Stimulated activated CD8-positive, alpha-beta memory T cell treated with anti-CD3 and anti-CD28 coated beads, Interleukin-12 subunit alpha, Interleukin-12 subunit beta, amount 100 ng/mL, for 24 hours (primary cell): Measurements from ENCODE around the gene CLECL1.

ENCODE experiments used
- DNase-seq: peaks from one replicate; pipeline ENCODE4 v3.0.0-alpha.2; 2020; ENCODE audit errors: extremely low read depth

Gene CLECL1

DNA sequence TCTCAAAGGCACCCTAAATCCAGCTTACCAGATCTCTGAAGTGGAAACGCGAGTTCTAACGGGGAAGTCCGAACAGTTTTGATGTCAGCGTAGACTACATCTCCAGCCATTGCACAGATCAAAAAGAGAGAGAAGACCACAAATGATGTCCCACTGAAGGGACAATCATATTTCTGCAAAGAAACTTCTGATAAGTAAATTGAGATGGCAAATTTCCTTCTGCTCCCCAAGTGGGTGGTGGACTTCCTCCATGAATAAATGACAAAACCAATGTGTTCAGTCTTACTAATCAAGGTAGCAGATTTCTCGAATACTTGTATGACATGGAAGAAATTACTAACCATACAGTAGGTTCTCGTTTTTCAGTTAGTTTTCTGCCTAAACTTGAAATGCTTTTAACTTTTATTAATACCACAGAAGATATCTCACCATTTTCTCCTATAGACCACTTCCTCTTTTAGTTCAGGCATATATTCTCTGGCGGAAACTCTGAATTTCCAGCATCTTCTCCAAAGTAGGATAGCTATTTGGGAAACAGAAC is at the start of gene CLECL1:
Gene CLECL1, minus strand, starts transcription at position 177 of the 541 bp plus-strand sequence.
- DNase-seq, result no peak

- no peak for DNase-seq
Observed at GRCh38 chr12:9781360-9781759, 48.5 kb upstream of the CLECL1 start.

DNA sequence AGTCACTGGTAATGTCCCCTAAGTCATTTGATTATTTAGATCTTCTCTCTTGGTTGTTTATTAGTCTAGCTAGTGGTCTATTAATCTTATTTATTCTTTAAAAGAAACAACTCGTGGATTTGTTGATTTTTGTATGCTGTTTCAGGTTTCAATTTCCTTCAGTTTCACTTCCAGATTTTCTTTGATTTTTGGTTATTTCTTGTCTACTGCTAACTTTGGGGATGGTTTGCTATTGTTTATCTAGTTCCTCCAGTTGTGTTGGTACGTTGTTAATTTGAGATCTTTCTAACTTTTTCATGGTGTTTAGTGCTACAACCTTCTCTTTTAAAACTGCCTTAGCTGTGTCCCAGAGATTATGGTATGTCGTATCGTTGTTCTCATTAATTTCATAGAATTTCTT is 46.3 kb upstream of the CLECL1 start:
- DNase-seq, result no peak

- DNase-seq, result no peak
Observed at GRCh38 chr12:9776781-9777180, 43.9 kb upstream of the CLECL1 start.

- no peak for DNase-seq
Observed at GRCh38 chr12:9773216-9773877, 40.5 kb upstream of the CLECL1 start.

DNA sequence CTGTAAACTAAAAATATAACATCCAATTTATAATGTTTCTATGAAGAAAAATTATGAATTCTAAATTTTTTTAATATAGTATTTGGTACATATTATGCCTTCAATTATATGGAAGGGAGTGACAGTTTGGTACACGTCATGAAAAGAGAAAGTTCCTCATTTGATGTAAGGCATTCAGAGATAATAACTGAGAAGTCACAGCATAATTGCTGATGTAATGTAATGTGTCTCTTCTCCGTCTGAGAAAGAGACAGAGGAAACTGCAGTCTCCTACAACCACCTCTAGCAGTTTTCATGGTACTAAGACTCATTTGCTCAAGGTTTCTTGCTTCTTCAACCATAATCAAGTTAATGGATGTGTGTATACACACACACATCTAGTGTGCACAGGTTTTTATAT is 30.1 kb upstream of the CLECL1 start:
- DNase-seq, result no peak

GRCh38 chr12:9762369-9762768 is 29.5 kb upstream of the CLECL1 start:
- no peak for DNase-seq

- no peak for DNase-seq
Observed at GRCh38 chr12:9761419-9761781, 28.5 kb upstream of the CLECL1 start.

- DNase-seq, result peak; percentile 57
Observed at GRCh38 chr12:9760699-9761418, 28.0 kb upstream of the CLECL1 start, which contains the start of gene CD69. Gene CD69, minus strand, starts transcription at chr12:9760901. Its CDS starts 81 bp downstream, at chr12:9760820.

DNA sequence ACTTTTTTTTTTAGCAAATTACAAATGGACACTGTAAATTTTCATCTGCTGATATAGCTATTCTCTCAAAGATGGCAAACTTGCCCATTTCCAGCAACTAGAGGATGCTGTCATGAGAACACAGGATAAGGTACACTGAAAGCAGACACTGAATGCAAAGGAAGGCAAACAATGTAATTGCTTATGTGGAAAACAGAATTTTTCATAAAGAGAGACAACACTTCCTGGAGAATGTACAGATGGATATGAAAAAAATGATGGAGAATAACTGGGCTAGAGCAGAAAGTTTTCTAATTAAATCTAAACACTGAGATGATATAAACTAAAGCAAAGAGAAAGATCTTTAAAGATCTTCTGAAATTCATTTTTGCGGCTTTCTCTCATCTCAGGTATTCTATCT is 27.2 kb upstream of the CLECL1 start:
- DNase-seq, result no peak

DNA sequence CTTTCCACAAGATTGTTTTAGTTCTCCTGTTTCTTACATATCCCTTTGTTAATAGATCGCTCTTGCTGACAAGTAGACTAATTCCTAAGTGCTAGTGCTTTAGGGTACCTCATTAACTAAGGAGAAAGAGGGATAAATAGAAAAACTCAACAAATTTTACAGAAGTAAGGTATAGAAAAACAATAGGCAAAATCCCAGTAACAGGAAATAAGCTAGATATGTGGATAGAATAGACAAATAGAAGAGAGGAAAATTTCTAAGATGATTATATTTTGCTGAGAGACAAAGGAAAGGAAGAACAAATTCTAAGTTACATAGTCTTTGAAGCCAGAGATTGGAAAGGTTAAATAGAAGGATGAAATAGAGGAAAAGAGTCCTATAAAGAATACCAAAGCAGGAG is 26.8 kb upstream of the CLECL1 start:
- no peak for DNase-seq

GRCh38 chr12:9758119-9758518 is 25.2 kb upstream of the CLECL1 start:
- DNase-seq, result no peak

DNA sequence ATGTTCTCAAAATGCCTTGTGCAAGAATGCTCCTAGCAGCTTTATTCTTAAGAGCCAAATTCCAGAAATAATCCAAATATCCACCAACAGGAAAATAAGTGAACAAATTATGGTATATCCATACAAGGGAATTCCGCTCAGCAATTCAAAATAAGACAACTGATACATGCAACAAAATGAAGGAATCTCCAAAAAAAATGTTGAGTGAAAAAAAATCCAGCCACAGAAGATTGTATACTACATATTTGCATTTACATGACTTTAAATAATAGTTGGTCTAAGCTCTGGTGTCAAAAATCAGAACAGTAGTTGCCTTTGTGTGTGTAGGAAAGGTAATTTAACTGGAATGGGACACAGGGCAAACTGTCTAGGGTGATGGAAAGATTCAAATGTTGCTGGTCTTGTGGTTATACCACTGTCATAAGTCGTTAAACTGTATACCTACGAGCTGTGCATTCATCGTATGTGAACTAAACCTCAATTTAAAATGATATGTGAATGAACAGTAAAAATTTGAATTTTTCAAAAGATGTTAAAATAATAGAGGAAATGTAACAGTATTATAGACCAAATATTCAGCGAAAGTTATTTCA is 24.6 kb upstream of the CLECL1 start:
- no peak for DNase-seq

DNA sequence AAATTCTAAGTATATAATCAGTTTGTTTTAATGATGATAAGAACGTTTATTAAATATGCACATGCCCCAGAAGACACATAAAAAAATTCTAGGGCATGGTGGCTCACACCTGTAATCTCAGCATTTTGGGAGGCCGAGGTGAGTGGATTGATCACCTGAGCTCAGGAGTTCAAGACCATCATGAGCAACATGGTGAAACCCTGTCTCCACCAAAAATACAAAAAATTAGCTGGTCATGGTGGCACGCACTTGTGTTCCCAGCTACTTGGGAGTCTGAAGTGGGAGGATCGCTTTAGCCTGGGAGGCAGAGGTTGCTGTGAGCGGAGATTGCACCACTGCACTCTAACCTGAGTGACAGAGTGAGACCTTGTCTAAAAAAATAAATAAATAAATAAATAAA is 23.8 kb upstream of the CLECL1 start:
- DNase-seq, result no peak

DNA sequence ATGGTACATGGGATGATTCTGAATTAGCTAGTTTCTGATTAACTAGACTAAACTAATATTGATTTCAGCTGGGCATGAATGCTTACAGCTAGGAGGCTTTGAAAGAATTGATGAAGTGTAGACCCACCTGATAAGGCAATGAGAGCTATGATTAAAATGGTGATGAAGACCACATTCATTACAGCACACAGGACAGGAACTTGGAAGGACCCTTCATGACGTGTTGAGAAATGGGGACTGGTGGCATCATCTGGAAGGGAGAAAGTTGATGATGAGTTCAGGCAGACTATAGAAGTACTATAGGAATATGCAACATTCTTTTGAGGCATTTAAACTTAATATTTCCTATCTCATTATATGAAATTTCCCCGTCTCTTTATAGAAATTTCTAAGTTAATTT is 23.3 kb upstream of the CLECL1 start:
- no peak for DNase-seq

DNA sequence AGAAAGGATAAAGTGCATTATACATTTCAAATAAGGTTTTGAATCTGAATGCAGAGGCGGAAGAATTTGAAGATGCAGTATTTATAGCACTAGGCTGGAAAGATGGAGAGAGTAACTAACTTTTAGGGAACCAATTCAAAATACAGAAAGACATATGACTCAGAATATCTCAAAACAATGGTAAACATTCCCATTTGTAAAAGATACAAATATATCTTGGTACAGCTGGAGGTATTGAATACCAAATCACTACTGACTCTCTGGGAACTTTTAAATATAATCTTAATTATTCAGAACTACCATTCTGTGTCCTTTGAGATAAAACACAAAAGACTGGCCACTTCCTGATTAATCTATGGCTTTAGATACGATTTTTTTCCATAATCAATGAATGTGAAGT is 22.7 kb upstream of the CLECL1 start:
- no peak for DNase-seq

- DNase-seq, result no peak
Observed at GRCh38 chr12:9755035-9755434, 22.1 kb upstream of the CLECL1 start.

- no peak for DNase-seq
Observed at GRCh38 chr12:9754099-9754927, 21.4 kb upstream of the CLECL1 start.

- DNase-seq, result no peak
Observed at GRCh38 chr12:9753498-9753897, 20.6 kb upstream of the CLECL1 start.

DNA sequence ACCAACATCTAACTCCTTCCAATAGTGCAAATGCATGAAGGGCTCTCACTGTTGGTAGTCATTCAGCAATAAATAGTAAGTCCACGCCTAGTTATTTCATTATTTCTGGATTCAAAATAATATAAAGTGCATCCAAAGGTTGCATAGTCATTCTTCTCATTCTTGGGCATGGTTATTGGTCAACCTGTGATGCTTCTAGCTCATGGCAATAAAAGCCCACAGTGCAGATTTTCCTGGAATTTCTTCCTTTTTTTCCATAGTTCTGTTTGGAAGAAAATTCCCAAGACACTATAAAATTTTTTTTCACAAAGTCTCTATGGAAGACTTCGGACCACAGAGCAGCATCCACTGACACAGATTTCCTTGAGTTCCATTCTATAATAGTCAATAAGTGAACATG is 20.2 kb upstream of the CLECL1 start:
- no peak for DNase-seq

GRCh38 chr12:9752145-9752933 is 19.4 kb upstream of the CLECL1 start:
- DNase-seq, result no peak
